AG04450 (cell line): Measurements from ENCODE around the gene USP40. TPM values are rescaled to one million over a fixed set of nuclear protein-coding genes. Genes with fewer than 3 reads are reported as not detected.

Experiments
- CTCF ChIA-PET: fragments of 300-600, 350-600 bp; formaldehyde crosslinking; extraction: SDS; loops from one replicate; lab custom pipeline; 2022; ENCODE audit warnings: antibody characterized with exemption, inconsistent platforms; lab: Charles Lee
- POLR2A ChIA-PET: fragments of 350-600 bp; formaldehyde crosslinking; extraction: SDS; loops from one replicate; lab custom pipeline; 2021; ENCODE audit warnings: antibody characterized with exemption, inconsistent platforms; lab: Yijun Ruan, JAX
- DNase-seq: peaks from one replicate; pipeline ENCODE4 v3.0.0-alpha.2; 2011; ENCODE audit warnings: low read depth, low spot score
- H3K27ac ChIP-seq: one replicate; pipeline ENCODE4 v1.5.1; 2012; ENCODE audit warnings: low read depth, low read length, control low read depth
- H3K27me3 ChIP-seq: one replicate; pipeline ENCODE4 v1.6.0; 2012; ENCODE audit warnings: low read length; ENCODE audit not compliant: control insufficient read depth, insufficient read depth
- H3K4me3 ChIP-seq: 2 replicates; pipeline ENCODE4 v1.5.1; 2011; ENCODE audit warnings: mild to moderate bottlenecking, low read depth, low read length, control low read depth
- H3K9me3 ChIP-seq: 2 replicates; pipeline ENCODE4 v1.5.1; 2012; ENCODE audit warnings: low read length; ENCODE audit not compliant: control insufficient read depth, insufficient read depth
- polyA plus RNA-seq: library from polyadenylated mRNA; depleted of rRNA; stranded (reverse); fragments of >200 nt; gene quantifications from 2 replicates; pipeline ENCODE4 v1.2.3, GENCODE V29; 2011
- TF ChIP-seq, protein P1 (sequence below): IDR thresholded peaks from 2 replicates; pipeline ENCODE4 v1.5.1; 2011; ENCODE audit warnings: low read depth, low read length, control low read depth, inconsistent platforms

The USP40 gene
- polyA plus RNA-seq, 1 experiment, result 32.4 TPM

DNA sequence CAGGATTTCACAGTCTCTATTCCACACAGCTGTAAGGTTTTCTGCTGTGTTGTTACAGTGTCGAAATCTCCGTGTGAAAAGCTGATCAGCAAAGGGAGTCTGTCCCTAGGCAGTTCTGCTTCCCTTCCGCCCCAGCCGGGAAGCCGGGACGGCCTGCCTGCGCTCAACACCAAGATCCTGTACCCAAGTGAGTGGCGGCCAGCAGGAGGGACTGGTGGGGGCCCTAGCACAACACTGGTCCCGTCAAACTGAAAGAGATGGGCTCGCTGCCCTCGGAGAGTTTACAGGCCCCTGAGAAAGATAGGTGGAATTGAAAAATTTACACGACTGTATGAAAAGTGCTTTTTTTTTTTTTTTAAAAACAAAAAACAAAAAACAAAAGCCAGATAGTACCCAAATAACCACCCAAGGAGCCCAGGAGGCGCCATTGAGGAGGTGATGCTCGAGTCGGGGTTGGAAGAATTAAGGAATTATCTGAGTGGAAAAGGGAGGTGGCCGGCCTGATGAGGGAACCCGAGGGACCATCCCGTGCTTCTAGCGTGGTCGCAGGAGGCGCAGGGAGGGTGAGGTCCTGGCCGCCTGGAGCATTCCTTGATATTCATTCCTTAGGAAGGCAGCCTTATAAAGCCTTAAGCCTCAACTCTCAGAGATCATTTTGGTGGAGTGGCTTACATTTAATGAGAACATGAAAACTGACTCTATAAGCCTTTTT is 115.6 kb downstream of the USP40 start:
- TF ChIP-seq, protein P1, sequence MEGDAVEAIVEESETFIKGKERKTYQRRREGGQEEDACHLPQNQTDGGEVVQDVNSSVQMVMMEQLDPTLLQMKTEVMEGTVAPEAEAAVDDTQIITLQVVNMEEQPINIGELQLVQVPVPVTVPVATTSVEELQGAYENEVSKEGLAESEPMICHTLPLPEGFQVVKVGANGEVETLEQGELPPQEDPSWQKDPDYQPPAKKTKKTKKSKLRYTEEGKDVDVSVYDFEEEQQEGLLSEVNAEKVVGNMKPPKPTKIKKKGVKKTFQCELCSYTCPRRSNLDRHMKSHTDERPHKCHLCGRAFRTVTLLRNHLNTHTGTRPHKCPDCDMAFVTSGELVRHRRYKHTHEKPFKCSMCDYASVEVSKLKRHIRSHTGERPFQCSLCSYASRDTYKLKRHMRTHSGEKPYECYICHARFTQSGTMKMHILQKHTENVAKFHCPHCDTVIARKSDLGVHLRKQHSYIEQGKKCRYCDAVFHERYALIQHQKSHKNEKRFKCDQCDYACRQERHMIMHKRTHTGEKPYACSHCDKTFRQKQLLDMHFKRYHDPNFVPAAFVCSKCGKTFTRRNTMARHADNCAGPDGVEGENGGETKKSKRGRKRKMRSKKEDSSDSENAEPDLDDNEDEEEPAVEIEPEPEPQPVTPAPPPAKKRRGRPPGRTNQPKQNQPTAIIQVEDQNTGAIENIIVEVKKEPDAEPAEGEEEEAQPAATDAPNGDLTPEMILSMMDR, result no peak
- H3K27ac ChIP-seq, result no peak overlapping the region
- H3K9me3 ChIP-seq, result no peaks in the 10 kb centered on the region; the same call in 1 of the 2 replicates
- no peak overlapping the region for H3K4me3 ChIP-seq
- ChIA-PET POLR2A (interaction anchor here (0.7 kb wide), 1 partner anchor 312 kb away, joined by 8 read pairs; no protein-coding TSS in a partner anchor), CTCF (no interaction called here)
- no peak for DNase-seq
- no peaks in the 10 kb centered on the region for H3K27me3 ChIP-seq

DNA sequence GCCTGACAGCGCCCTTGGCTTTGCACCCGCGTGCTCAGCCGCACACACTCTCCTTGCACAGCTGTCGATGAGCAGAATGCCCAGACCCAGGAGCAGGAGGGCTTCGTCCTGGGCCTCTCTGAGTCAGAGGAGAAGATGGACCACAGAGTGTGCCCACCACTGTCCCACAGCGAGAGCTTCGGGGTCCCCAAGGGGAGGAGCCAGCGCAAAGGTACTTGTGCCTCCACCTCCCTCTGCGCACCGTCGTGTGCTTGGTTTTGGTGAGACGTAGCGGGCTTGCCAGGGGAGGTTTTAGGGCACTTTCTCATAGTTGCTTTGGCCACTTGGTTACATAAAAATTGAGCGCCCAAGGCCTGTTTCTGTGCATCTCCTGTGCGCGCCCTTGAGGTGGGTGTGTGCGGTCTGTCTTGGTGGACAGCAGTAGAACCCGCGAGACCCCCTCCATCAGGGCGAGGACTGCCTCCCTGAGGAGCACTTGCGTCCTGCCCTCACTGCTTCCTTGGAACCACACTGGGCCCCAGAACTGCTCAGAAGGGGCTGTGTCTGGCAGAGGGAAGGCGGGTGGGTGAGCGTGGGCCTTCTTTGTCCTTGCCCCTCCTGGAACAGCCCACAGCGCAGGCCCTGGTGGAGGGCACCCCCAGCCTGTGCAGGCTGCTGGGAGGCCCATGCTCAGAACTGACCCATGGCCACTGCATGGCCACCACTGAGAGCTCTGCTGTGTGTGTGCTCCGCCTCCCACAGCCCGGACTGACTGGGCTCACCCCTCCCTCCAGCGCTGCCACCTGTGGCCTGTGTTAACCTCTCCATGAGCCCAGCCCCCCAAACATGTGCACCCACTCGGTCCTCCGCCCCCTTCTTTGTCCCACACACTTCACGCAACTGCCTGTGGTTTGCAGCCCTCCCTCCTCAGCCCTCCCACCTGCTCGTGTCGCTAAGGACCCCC is 116.4 kb downstream of the USP40 start:
- CTCF ChIA-PET, result no interaction called here
- Histone ChIP-seq H3K9me3 (no peaks in the 10 kb centered on the region; the same call in 1 of the 2 replicates), H3K27me3 (no peaks in the 10 kb centered on the region), H3K27ac (no peak overlapping the region), H3K4me3 (no peak overlapping the region)
- TF ChIP-seq, protein P1, result no peak
- no peak for DNase-seq
- POLR2A ChIA-PET, result interaction anchor here (0.7 kb wide), 1 partner anchor 312 kb away, joined by 8 read pairs; no protein-coding TSS in a partner anchor

DNA sequence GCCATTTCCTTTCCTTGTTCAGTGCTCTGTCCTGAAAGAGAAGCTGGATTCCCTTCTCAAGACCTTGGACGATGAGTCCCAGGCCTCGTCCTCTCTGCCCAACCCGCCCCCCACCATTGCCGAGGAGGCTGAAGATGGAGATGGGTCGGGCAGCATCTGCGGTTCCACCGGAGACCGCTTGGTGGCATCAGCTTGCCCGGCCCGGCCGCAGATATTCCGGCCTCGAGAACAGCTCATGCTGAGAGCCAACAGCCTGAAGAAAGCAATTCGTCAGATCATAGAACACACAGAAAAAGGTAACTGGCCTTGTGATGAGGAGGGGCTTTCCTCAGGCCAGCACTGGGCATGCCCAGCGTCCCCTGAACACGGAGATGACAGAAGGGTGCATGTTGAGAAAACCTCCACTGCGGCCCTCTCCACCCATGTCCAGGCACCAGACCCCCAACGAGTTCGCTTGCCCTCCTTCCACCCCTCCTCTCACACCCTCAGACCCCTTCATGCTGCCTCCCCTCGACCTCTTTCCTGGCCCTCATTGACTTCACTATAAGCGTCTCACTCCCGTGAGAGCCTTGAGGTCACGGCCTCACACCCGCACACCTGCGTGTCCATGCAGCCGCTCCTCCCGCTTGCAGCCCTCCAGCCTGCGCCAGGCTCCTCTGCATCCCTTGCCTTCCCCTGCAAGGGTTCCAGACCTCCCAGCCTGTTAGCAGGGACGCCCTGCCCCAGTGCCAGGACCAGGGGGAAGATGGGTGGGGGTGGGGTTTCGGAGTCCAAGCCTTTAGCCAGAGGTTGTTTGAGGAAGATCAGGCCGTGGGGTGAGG is 117.3 kb downstream of the USP40 start:
- ChIA-PET POLR2A (no interaction called here), CTCF (interaction anchor here (0.8 to 2.5 kb wide), 20 partner anchors 9 to 1668 kb away, joined by 3 to 25 read pairs (median 4); partner anchors contain the start of genes DGKD and UGT1A5)

DNA sequence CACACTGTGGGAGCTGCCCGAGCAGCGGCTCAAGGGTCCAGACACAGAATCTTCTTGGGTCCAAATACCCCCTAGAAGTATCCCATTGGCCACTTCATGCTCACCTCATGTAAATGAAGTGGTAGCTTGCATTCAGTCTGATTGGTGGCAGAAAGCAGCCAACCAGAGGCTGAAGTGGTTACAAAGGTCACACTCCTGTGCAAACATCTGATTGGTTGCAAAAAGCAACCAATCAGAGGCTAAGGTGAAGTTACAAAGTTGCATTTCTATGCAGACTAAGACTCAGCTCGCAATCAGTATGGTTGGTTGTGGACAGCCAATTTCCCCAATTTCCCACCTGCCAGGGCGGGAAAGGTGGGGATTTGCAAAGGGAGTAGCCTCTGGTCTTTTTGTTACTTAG is 118.0 kb downstream of the USP40 start:
- TF ChIP-seq, protein P1, result no peak
- no peak for DNase-seq
- no peak overlapping the region for H3K4me3 ChIP-seq
- CTCF ChIA-PET, result interaction anchor here (0.8 to 2.5 kb wide), 22 partner anchors 8 to 1668 kb away, joined by 3 to 25 read pairs (median 4); partner anchors contain the start of genes DGKD and UGT1A5
- H3K27ac ChIP-seq, result no peak overlapping the region
- H3K27me3 ChIP-seq, result no peaks in the 10 kb centered on the region
- POLR2A ChIA-PET, result no interaction called here
- H3K9me3 ChIP-seq, result no peaks in the 10 kb centered on the region; the same call in 1 of the 2 replicates

More for the DNA sequence above, 117.3 kb downstream of the USP40 start:
- H3K27ac ChIP-seq, result no peak overlapping the region
- no peaks in the 10 kb centered on the region for H3K27me3 ChIP-seq
- DNase-seq, result no peak
- no peak overlapping the region for H3K4me3 ChIP-seq
- no peaks in the 10 kb centered on the region; the same call in 1 of the 2 replicates for H3K9me3 ChIP-seq
- TF ChIP-seq, protein P1, result peak; percentile 79
